SU-DHL-6 (cell line): ENCODE data around the gene DRC3.

Experiments used
- H2AFZ ChIP-seq: fragments of 200-600 bp; sonication (generic); 2 replicates; pipeline ENCODE4 v1.6.1; 2014; ENCODE audit warnings: low read depth, mild to moderate bottlenecking, moderate library complexity, mixed read lengths, antibody characterized with exemption, low read length; ENCODE audit not compliant: severe bottlenecking
- H3F3A ChIP-seq: fragments of 200-600 bp; shearing (Covaris generic); 2 replicates; pipeline ENCODE4 v1.6.0; 2016; ENCODE audit warnings: antibody characterized with exemption, mild to moderate bottlenecking; ENCODE audit not compliant: insufficient read depth
- H3K27ac ChIP-seq: fragments of 200-600 bp; sonication (generic); 2 replicates; pipeline ENCODE4 v1.5.1; 2016; ENCODE audit warnings: low read depth, mild to moderate bottlenecking, low read length, moderate library complexity, mixed read lengths
- H3K27me3 ChIP-seq: fragments of 200-600 bp; sonication (generic), shearing (Covaris generic); 2 replicates; pipeline ENCODE4 v1.6.0; 2014; ENCODE audit warnings: mild to moderate bottlenecking, low read length
- H3K36me3 ChIP-seq: fragments of 200-600 bp; sonication (generic); 2 replicates; pipeline ENCODE4 v1.6.1; 2014; ENCODE audit warnings: mild to moderate bottlenecking, low read length, mixed read lengths
- H3K4me2 ChIP-seq: fragments of 300-600, 200-600 bp; shearing (Covaris generic), sonication (generic); 2 replicates; pipeline ENCODE4 v1.6.0; 2014; ENCODE audit warnings: low read length, low read depth, mild to moderate bottlenecking; ENCODE audit not compliant: poor library complexity, severe bottlenecking
- H3K4me3 ChIP-seq: fragments of 200-600 bp; sonication (generic); 2 replicates; pipeline ENCODE4 v1.5.1; 2014; ENCODE audit warnings: antibody characterized with exemption, low read length, mild to moderate bottlenecking, mixed read lengths; ENCODE audit not compliant: insufficient read depth, poor library complexity, severe bottlenecking
- H3K79me2 ChIP-seq: fragments of 200-600 bp; sonication (generic); 2 replicates; pipeline ENCODE4 v1.6.1; 2014; ENCODE audit warnings: mild to moderate bottlenecking, low read length, moderate library complexity; ENCODE audit not compliant: insufficient read depth
- H3K9ac ChIP-seq: fragments of 200-600 bp; sonication (generic); 2 replicates; pipeline ENCODE4 v1.7.0; 2014; ENCODE audit warnings: mild to moderate bottlenecking, low read length
- H3K9me2 ChIP-seq: fragments of 200-600 bp; sonication (generic); replicated peaks from 2 replicates; pipeline ENCODE4 v1.6.1; 2014; ENCODE audit warnings: low read length; ENCODE audit not compliant: insufficient read depth
- H3K9me3 ChIP-seq: fragments of 200-600 bp; sonication (generic); 2 replicates; pipeline ENCODE4 v1.6.1; 2014; ENCODE audit warnings: low read length, mixed read lengths; ENCODE audit not compliant: insufficient read depth
- H4K20me1 ChIP-seq: fragments of 200-600 bp; sonication (generic); 2 replicates; pipeline ENCODE4 v1.6.1; 2014; ENCODE audit warnings: low read depth, mild to moderate bottlenecking, antibody characterized with exemption, low read length, moderate library complexity, mixed read lengths
- CTCF ChIP-seq: fragments of 200-600 bp; sonication (generic); IDR thresholded peaks from one replicate; pipeline ENCODE4 v1.5.1; 2017; ENCODE audit warnings: antibody characterized with exemption, mild to moderate bottlenecking, low read length, moderate library complexity; ENCODE audit not compliant: insufficient read depth, poor library complexity, severe bottlenecking
- EZH2phosphoT487 ChIP-seq: fragments of 200-600 bp; sonication (generic), shearing (Covaris generic); conservative IDR thresholded peaks from 2 replicates; pipeline ENCODE4 v1.6.1; 2018; ENCODE audit warnings: mild to moderate bottlenecking, antibody characterized with exemption, low read length, moderate library complexity, mixed read lengths

Gene DRC3

GRCh38 chr17:17941015-17941414, 31.6 kb upstream of the DRC3 start:
- Histone ChIP-seq H3K36me3 (no peaks in the 10 kb centered on the region), H4K20me1 (peaks cover 4% of the 10 kb centered on the region; the same call in 1 of the 2 replicates), H3K4me2 (no peak overlapping the region), H3K9ac (no peak overlapping the region), H3F3A (no peaks in the 10 kb centered on the region), H2AFZ (no peak overlapping the region), H3K9me2 (no peaks in the 10 kb centered on the region), H3K79me2 (no peaks in the 10 kb centered on the region), H3K27ac (no peak overlapping the region), H3K27me3 (no peaks in the 10 kb centered on the region), H3K4me3 (no peak overlapping the region), H3K9me3 (no peaks in the 10 kb centered on the region)
- no peak for TF ChIP-seq EZH2phosphoT487
- TF ChIP-seq CTCF, result no peak

GRCh38 chr17:17942846-17943245, 29.8 kb upstream of the DRC3 start:
- Histone ChIP-seq H3K36me3 (no peaks in the 10 kb centered on the region), H3K9ac (no peak overlapping the region), H3K27me3 (no peaks in the 10 kb centered on the region), H3F3A (no peaks in the 10 kb centered on the region), H2AFZ (no peak overlapping the region), H3K9me3 (no peaks in the 10 kb centered on the region), H3K4me2 (no peak overlapping the region), H3K27ac (no peak overlapping the region), H3K79me2 (no peaks in the 10 kb centered on the region), H3K9me2 (no peaks in the 10 kb centered on the region), H3K4me3 (no peak overlapping the region), H4K20me1 (peaks cover 4% of the 10 kb centered on the region; the same call in 1 of the 2 replicates)
- TF ChIP-seq EZH2phosphoT487, result no peak
- no peak for TF ChIP-seq CTCF

GRCh38 chr17:17943281-17943984, 29.2 kb upstream of the DRC3 start:
- H3K27me3 ChIP-seq, result no peaks in the 10 kb centered on the region
- no peak overlapping the region for H3K4me3 ChIP-seq
- H3F3A ChIP-seq, result no peaks in the 10 kb centered on the region
- H3K36me3 ChIP-seq, result no peaks in the 10 kb centered on the region
- no peak overlapping the region for H2AFZ ChIP-seq
- H3K79me2 ChIP-seq, result no peaks in the 10 kb centered on the region
- TF ChIP-seq CTCF (no peak), EZH2phosphoT487 (no peak)
- H3K27ac ChIP-seq, result no peak overlapping the region
- peaks cover 4% of the 10 kb centered on the region; the same call in 1 of the 2 replicates for H4K20me1 ChIP-seq
- no peak overlapping the region for H3K4me2 ChIP-seq
- no peak overlapping the region for H3K9ac ChIP-seq
- no peaks in the 10 kb centered on the region for H3K9me3 ChIP-seq
- no peaks in the 10 kb centered on the region for H3K9me2 ChIP-seq
